HK-2 (cell line): ENCODE results near the gene NEDD4.
A peak's percentile ranks its signal among the peaks of the same experiment; 100 is the strongest.
"Not testable (repeated sequence)": the region's sequence is repeated elsewhere in the genome, so short reads cannot be mapped to it uniquely, and the experiment has no call there.

Experiments used
- DNase-seq: peaks from one replicate; pipeline ENCODE4 v3.0.0-alpha.2; 2018; ENCODE audit not compliant: unreplicated experiment

NEDD4 gene

GRCh38 chr15:56006371-56006770 is 13.0 kb upstream of the NEDD4 start:
- DNase-seq = not testable (repeated sequence)

- DNase-seq = not testable (repeated sequence)
These were observed 10.9 kb upstream of the NEDD4 start for GRCh38 chr15:56004281-56004680.

DNA sequence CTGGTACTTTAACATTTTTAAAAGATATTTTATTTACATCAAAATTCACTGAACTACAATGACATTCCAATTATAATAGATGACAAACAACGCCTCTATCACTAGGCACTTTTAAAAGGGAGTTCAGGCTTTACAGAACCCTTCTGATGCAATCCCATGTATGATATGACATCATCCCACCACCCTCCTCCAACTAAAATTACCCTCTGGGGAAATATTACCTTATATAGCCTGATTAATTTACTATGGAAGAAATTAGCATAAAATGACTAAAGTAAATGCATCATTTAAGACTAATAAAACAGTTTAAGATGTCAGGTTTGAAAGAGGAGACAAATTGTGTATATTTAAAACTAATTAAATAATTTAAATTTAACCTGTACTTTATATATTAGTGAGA is 10.4 kb upstream of the NEDD4 start:
- not testable (repeated sequence) for DNase-seq

DNA sequence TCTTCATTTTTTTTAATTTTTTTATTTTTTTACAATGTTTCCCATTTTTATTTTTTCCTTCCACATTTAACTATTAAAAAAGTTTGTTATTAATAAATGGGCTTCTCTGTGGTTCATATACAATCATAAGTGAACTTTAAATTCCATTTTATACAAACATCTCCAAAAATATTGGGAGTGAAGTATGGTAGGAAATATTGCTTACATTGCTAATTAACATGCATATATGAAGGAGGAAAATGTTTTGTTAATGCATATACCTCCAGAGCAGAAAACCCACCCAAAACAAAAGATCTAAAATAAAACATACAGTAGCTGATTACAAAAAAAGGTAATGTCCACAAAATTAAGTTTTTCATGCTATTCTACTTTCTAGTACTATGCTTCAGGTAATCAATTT is 9.9 kb upstream of the NEDD4 start:
- DNase-seq = not testable (repeated sequence)

- no peak for DNase-seq
These were observed 8.2 kb upstream of the NEDD4 start for GRCh38 chr15:56001471-56002078.

DNA sequence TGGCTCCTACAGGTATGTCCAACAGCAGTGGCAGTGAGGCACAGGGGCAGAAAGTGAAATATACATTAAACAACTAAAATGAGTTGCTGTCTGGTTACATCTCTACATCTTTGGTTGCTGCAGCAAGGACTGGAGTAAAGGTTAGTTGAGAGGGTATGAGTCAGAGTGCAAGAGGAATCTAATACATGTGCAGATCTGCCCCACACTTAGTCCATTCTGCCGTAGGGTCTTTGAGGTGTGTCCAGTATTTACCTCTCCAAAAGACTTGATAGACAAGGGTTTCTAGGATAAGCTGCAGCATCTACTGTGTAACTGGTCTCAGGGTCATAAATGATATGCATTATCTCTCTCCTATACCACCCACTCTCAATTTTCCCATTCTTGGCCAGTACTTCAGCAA is 6.2 kb upstream of the NEDD4 start:
- no peak for DNase-seq

DNA sequence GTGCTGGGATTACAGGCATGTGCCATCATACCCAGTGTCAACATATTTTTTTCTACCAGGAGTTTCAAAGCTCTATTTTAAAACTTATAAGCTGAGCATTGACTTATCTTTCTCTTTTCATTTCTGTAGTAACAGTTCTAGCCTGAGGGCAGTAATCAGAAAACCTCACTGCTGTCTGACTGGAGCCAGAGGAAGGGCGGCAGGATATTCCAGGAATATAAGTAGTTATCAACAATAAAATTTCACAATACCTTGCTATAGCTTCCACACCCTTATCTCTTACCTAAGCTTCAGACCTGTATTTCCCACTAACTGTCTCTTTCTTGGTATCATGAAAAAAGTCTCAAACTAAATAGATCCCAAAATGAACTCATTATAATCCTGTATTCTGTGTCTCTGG is 5.1 kb upstream of the NEDD4 start:
- DNase-seq = no peak

DNA sequence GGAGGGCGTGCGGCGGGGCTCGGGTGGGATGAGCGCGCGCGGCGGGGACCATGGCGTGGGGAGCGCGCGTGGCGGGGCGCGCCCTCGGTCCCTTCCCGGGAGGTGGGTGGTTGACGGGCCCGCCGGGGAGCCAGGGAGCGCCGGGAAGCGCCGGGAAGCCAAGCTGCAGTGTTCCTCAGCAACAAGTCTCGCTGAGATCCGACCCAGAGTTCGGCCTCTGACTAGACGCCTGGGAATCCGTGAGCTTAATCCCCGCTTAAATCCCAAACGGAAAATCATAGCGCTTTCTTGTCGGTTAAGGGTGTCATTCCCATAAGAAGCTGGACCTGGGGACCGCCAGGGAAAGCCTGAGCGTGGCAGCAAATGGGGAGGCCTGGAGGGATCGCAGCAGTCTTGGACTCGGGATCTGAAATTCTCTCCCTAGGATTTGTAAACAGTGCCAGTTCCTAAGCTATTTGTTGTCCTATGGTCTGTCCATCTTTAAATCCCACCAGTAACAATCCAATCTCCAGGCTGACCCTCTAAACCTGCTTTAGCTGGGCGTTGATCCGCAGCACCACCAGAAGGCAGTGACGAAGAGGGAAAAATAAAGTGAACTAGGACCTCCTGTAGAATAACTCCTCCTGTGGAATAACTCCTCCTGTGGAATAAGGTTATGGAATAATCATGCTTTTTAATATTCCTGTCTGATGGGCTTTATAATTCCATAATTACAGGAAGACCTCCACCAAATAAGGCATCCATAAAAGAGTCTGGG is 570 bp upstream of the NEDD4 start:
- DNase-seq = peak; percentile 57

- DNase-seq = no peak
These were observed 672 bp downstream of the NEDD4 start for GRCh38 chr15:55992769-55993110.

GRCh38 chr15:55991802-55992768 is 1.3 kb downstream of the NEDD4 start:
- no peak for DNase-seq

DNA sequence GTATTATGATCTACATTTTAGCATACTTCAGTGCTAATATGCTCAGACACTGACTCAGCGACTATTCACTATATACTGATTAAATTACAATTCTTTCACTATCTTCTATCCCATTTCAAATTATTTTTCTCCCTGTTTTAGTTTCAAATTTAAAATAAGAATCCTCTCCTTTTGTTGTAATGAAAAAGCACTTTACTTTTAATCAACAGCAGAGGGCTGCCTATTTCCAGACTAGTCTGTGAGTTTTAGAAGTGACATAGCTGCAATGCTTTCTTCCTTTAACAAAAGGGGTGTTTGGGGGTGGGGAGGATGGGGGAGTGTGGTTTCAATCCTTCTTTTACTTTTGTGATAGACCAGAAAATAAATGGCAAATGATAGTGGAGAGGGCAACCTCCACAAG is 2.4 kb downstream of the NEDD4 start:
- DNase-seq = no peak

DNA sequence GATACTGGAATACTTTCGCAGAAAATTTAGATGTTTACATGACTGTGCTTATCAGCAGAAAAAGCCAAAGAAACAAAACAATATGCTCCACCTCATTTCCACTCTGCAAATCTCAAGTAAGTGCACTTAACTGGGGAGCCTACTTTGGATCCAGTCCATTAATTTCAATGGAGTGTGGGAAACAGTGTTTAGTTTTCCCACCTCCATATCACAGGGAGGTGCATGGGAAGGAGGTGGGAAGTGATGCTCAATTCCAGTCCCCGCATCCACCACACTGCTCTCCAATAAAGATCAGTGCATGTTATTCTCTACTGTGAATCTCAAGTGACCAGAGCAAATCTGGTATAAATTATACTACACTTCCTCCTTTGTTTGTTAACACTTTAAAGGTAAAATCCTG is 2.9 kb downstream of the NEDD4 start:
- no peak for DNase-seq

GRCh38 chr15:55989383-55989782 is 4.0 kb downstream of the NEDD4 start:
- DNase-seq = no peak

GRCh38 chr15:55981582-55982249 is 11.7 kb downstream of the NEDD4 start:
- no peak for DNase-seq

DNA sequence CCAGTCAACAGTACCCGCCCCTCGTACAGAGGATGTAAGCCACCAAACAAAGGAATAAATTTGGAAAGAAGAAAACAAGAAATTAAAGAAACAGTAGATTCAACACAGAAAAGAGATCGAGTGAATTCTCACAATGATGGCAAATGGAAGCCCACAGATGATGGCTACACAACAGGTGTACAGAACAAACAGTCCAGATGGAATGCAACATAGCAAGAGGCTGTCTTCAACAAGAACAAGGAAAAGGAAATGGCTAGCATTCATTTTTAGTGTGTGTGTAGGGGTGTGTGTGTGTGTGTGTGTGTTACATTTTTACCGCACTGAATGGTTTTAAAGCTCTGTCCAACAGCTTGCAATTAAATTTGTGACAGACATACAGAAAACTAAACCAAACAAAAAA is 12.9 kb downstream of the NEDD4 start:
- DNase-seq = no peak

DNA sequence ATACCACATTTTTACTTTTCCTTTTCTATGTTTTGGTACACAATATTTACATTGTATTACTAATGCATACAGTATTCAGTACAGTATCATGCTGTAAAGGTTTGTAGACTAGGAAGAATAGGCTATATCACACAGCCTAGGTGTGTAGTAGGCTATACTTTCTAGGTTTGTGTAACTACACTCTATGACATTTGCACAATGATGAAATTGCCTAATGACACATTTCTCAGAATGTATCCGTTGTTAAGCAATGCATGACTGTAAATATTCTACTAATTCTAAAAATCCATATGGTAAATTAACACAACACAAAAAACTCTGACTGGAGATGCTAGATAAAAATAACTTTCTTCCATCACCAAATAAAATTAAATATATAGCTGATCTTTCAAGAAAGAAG is 16.2 kb downstream of the NEDD4 start:
- no peak for DNase-seq

DNA sequence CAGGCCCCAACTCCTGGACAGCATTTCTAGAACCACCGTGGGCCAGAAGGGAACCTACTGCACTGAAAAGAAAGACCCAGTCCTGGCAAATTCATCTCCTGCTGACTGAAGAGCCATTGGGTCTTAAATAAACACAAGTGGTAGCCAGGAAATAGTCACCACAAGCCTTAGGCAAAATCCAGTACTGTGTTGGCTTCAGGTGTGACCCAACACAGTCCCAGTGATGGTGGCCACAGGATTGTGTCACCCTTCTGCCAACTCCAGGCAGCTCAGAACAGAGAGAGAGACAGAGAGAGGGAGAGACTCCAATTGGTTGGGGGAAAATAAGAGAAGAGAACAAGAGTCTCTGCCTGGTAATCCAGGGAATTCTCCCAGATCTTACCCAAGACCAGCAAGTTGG is 23.1 kb downstream of the NEDD4 start:
- no peak for DNase-seq

DNA sequence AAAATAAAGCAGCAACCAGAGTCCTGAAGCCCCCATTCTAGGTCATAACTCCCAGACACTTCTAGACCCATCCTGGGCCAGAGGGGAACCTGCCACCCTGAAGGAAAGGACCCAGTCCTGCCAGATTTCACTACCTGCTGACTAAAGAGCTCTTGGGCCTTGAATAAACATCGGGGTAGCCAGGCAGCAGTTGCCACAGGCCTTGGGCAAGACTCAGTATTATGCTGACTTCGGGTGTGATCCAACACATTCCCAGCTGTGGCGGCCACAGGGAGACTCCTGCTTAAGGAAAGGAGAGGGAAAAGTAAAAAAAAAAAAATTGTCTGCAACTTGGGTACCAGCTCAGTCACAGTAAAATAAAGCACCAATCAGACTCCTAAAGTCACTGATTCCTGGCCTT is 23.8 kb downstream of the NEDD4 start:
- DNase-seq = no peak

DNA sequence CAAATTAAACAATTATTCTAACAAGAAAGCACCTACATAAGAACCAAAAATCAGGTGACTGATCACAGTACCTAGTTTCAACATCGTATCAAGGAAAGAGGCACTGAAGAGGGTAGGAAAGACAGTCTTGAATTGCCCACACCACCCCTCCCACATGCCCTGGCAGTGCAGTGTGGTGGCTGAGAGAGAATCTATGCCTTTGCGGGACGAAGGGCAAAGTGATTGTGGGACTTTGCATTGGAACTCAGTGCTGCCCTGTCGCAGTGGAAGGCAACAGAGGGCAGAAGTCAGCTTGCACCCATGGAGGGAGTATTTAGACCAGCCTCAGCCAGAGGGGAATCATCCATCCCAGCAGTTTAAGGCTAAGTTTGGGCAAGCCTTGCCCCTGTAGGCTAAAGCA is 24.5 kb downstream of the NEDD4 start:
- no peak for DNase-seq

GRCh38 chr15:55965091-55965490 is 28.3 kb downstream of the NEDD4 start:
- DNase-seq = no peak

GRCh38 chr15:55960946-55961345 is 32.5 kb downstream of the NEDD4 start:
- no peak for DNase-seq
